Measurements from ENCODE around the gene SLC10A6.

The SLC10A6 gene

DNA sequence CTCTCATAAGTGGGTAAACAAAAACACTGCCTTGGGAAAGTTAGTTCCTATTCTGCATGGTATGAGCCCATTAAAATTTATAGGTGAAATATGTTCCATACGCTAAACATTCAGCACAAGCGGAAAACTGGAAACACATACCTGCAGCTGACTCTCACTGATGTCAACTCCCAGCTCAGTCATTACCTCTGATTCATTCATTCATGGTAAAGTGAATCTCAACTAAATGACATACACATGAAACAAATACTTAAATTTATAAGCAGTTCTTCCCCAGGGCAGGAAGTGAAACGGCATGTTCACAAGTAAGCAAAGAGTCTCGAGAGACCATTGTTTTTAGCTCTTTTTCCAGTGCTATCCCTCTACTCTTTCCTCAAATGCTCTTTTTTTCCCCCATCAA, 1.6 kb downstream of the SLC10A6 start:
- Histone ChIP-seq H3K9me2 (replicated peaks; ENCODE audit: insufficient read depth, low read length) (no peaks in the 10 kb centered on the region), H2AFZ (ENCODE audit: low read depth, low read length, severe bottlenecking) (no peak overlapping the region), H3K27ac (ENCODE audit: low read depth, low read length) (no peak overlapping the region), H3F3A (ENCODE audit: insufficient read depth) (no peaks in the 10 kb centered on the region), H3K27me3 (ENCODE audit: low read length) (no peaks in the 10 kb centered on the region), H4K20me1 (ENCODE audit: low read depth, low read length) (no peaks in the 10 kb centered on the region), H3K36me3 (ENCODE audit: low read length) (no peaks in the 10 kb centered on the region), H3K9ac (ENCODE audit: low read length) (no peak overlapping the region), H3K79me2 (ENCODE audit: insufficient read depth, low read length) (no peaks in the 10 kb centered on the region), H3K4me3 (ENCODE audit: insufficient read depth, low read length, poor library complexity, severe bottlenecking) (no peak overlapping the region), H3K4me2 (ENCODE audit: low read depth, low read length, poor library complexity, severe bottlenecking) (no peak overlapping the region), H3K9me3 (ENCODE audit: insufficient read depth, low read length) (no peaks in the 10 kb centered on the region)
- TF ChIP-seq EZH2phosphoT487 (conservative IDR thresholded peaks at IDR 0.05; ENCODE audit: low read length): no peak
- TF ChIP-seq, protein P1, sequence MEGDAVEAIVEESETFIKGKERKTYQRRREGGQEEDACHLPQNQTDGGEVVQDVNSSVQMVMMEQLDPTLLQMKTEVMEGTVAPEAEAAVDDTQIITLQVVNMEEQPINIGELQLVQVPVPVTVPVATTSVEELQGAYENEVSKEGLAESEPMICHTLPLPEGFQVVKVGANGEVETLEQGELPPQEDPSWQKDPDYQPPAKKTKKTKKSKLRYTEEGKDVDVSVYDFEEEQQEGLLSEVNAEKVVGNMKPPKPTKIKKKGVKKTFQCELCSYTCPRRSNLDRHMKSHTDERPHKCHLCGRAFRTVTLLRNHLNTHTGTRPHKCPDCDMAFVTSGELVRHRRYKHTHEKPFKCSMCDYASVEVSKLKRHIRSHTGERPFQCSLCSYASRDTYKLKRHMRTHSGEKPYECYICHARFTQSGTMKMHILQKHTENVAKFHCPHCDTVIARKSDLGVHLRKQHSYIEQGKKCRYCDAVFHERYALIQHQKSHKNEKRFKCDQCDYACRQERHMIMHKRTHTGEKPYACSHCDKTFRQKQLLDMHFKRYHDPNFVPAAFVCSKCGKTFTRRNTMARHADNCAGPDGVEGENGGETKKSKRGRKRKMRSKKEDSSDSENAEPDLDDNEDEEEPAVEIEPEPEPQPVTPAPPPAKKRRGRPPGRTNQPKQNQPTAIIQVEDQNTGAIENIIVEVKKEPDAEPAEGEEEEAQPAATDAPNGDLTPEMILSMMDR (IDR thresholded peaks at IDR 0.05; ENCODE audit: insufficient read depth, low read length, poor library complexity, severe bottlenecking): no peak

DNA sequence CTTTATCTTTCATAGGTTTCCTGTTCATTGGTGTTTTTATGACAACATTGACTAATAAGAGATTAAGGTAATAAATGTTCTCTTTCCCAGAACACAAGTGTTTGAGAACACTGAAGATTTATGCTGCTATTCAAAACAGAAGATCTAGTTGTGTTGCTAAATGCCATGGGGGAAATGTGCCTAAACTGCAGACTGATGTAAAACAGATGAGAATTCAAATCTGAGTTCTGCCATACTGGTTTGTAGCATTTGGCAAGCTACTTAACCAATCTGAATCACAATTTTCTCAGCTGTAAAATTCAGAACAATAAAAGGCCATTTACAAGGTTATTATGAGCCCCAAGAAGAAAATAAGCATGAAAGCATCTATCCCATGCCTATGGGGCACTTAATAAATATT, 2.3 kb downstream of the SLC10A6 start:
- no peak overlapping the region for H3K27ac ChIP-seq (ENCODE audit: low read depth, low read length)
- H3K36me3 ChIP-seq (ENCODE audit: low read length): no peaks in the 10 kb centered on the region
- no peaks in the 10 kb centered on the region for H3K79me2 ChIP-seq (ENCODE audit: insufficient read depth, low read length)
- H3F3A ChIP-seq (ENCODE audit: insufficient read depth): no peaks in the 10 kb centered on the region
- no peaks in the 10 kb centered on the region for H3K9me2 ChIP-seq (replicated peaks; ENCODE audit: insufficient read depth, low read length)
- no peak for TF ChIP-seq EZH2phosphoT487 (conservative IDR thresholded peaks at IDR 0.05; ENCODE audit: low read length)
- TF ChIP-seq, protein P1 (IDR thresholded peaks at IDR 0.05; ENCODE audit: insufficient read depth, low read length, poor library complexity, severe bottlenecking): no peak
- no peak overlapping the region for H3K4me2 ChIP-seq (ENCODE audit: low read depth, low read length, poor library complexity, severe bottlenecking)
- no peak overlapping the region for H3K4me3 ChIP-seq (ENCODE audit: insufficient read depth, low read length, poor library complexity, severe bottlenecking)
- no peak overlapping the region for H3K9ac ChIP-seq (ENCODE audit: low read length)
- H4K20me1 ChIP-seq (ENCODE audit: low read depth, low read length): no peaks in the 10 kb centered on the region
- no peaks in the 10 kb centered on the region for H3K9me3 ChIP-seq (ENCODE audit: insufficient read depth, low read length)
- H2AFZ ChIP-seq (ENCODE audit: low read depth, low read length, severe bottlenecking): no peak overlapping the region
- no peaks in the 10 kb centered on the region for H3K27me3 ChIP-seq (ENCODE audit: low read length)

DNA sequence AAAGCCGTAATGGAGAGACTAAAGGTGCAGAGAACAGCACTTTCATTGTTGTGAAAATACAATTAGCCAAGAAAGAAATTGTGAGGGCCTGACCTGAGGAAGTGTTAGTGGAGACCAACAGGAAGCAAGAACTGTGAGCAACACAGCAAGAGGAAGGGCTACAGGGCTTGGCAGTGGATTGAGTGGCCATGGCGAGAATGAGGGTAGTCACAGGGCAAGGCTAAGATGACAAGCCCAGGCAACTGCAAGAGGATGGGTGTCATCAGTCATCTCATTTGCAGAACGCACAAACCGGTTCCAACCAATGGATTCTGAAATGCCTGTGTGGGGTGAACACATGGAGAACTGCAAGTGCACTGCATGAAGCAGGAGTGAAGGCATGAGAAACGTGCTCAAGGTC, 3.6 kb downstream of the SLC10A6 start:
- no peak overlapping the region for H2AFZ ChIP-seq (ENCODE audit: low read depth, low read length, severe bottlenecking)
- H4K20me1 ChIP-seq (ENCODE audit: low read depth, low read length): no peaks in the 10 kb centered on the region
- H3K9ac ChIP-seq (ENCODE audit: low read length): no peak overlapping the region
- no peaks in the 10 kb centered on the region for H3K36me3 ChIP-seq (ENCODE audit: low read length)
- no peaks in the 10 kb centered on the region for H3K27me3 ChIP-seq (ENCODE audit: low read length)
- no peak overlapping the region for H3K27ac ChIP-seq (ENCODE audit: low read depth, low read length)
- no peaks in the 10 kb centered on the region for H3K9me2 ChIP-seq (replicated peaks; ENCODE audit: insufficient read depth, low read length)
- TF ChIP-seq EZH2phosphoT487 (conservative IDR thresholded peaks at IDR 0.05; ENCODE audit: low read length): no peak
- TF ChIP-seq, protein P1 (IDR thresholded peaks at IDR 0.05; ENCODE audit: insufficient read depth, low read length, poor library complexity, severe bottlenecking): no peak
- no peak overlapping the region for H3K4me2 ChIP-seq (ENCODE audit: low read depth, low read length, poor library complexity, severe bottlenecking)
- H3K79me2 ChIP-seq (ENCODE audit: insufficient read depth, low read length): no peaks in the 10 kb centered on the region
- no peaks in the 10 kb centered on the region for H3F3A ChIP-seq (ENCODE audit: insufficient read depth)
- H3K4me3 ChIP-seq (ENCODE audit: insufficient read depth, low read length, poor library complexity, severe bottlenecking): no peak overlapping the region
- no peaks in the 10 kb centered on the region for H3K9me3 ChIP-seq (ENCODE audit: insufficient read depth, low read length)
